Measurements from ENCODE around the gene SCAMP2.

GRCh38 chr15:74908635-74909034 lies 35.5 kb upstream of the SCAMP2 start:
- TF ChIP-seq POLR2AphosphoS5 (IDR thresholded peaks at IDR 0.05; ENCODE audit: borderline replicate concordance, low read depth, low read length) = no peak
- TF ChIP-seq EZH2 (IDR thresholded peaks at IDR 0.05) = no peak
- no peak for TF ChIP-seq FOXP2 (optimal IDR thresholded peaks at IDR 0.05; ENCODE audit: control extremely low read depth, extremely low read length, insufficient read depth)

Measured in SK-N-MC (cell line).